ENCODE measurements around the gene EML6.

GRCh38 chr2:54964816-54965215, 241.4 kb downstream of the EML6 start:
- TF ChIP-seq CTCF (IDR thresholded peaks at IDR 0.05) (no peak), POLR2A (IDR thresholded peaks at IDR 0.05) (no peak)

All from Peyer's patch (tissue), 4 donors.